Measurements from ENCODE around the gene TMCC3. TPM values are rescaled to one million over a fixed set of nuclear protein-coding genes. Genes with fewer than 3 reads are reported as not detected.

Gene TMCC3
- polyA plus RNA-seq, 1 donor (not counting 4 experiments of a cell fraction or from before 2014, with no cell fraction given): 18.9 TPM

DNA sequence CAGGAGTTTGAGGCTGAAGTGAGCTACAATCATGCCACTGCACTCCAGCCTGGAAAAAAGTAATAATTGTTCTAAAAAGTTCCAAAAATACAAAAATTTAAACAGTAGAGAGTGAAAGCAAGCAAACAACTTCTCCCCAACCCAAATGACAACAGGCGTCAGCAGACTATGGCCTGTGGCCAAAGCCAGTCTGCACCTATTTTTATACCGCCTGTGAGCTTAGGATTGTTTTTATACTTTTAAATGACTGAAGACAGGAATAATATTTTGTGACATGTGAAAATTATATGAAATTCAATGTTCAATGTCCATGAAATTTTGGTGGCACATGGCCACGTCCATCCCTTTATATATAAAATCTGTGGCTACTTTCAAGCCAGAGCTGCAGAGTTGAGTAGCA lies 48.2 kb upstream of the TMCC3 start:
- no peak for TF ChIP-seq EZH2 (IDR thresholded peaks at IDR 0.05; ENCODE audit: low read length)
- TF ChIP-seq, protein P1, sequence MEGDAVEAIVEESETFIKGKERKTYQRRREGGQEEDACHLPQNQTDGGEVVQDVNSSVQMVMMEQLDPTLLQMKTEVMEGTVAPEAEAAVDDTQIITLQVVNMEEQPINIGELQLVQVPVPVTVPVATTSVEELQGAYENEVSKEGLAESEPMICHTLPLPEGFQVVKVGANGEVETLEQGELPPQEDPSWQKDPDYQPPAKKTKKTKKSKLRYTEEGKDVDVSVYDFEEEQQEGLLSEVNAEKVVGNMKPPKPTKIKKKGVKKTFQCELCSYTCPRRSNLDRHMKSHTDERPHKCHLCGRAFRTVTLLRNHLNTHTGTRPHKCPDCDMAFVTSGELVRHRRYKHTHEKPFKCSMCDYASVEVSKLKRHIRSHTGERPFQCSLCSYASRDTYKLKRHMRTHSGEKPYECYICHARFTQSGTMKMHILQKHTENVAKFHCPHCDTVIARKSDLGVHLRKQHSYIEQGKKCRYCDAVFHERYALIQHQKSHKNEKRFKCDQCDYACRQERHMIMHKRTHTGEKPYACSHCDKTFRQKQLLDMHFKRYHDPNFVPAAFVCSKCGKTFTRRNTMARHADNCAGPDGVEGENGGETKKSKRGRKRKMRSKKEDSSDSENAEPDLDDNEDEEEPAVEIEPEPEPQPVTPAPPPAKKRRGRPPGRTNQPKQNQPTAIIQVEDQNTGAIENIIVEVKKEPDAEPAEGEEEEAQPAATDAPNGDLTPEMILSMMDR (optimal IDR thresholded peaks at IDR 0.05 in 1 of 3, IDR thresholded peaks at IDR 0.05 in 1 of 3, conservative IDR thresholded peaks at IDR 0.05 in 1 of 3; ENCODE audit: extremely low read depth in 1 of 3, insufficient read depth in 2 of 3, low read length in 3 of 3): no peak
- H2AFZ ChIP-seq (ENCODE audit: control insufficient read depth, low read length): no peak overlapping the region
- no peaks in the 10 kb centered on the region for H4K20me1 ChIP-seq (ENCODE audit: control insufficient read depth, extremely low read depth, insufficient read depth, low read length)
- no peaks in the 10 kb centered on the region for H3K4me1 ChIP-seq (ENCODE audit: control insufficient read depth, extremely low read depth, insufficient read depth, low read length)
- H3K4me2 ChIP-seq (ENCODE audit: control insufficient read depth, extremely low read depth, insufficient read depth, low read depth, low read length): no peak overlapping the region
- dilution Hi-C loops (cut with MboI; ENCODE audit: extremely low pct_ligation_motif_present, low sequenced_read_pairs): no loop called here
- H3K27me3 ChIP-seq (ENCODE audit: control insufficient read depth, extremely low read depth, insufficient read depth, low read length): no peaks in the 10 kb centered on the region
- FAIRE-seq: no peak
- DNase-seq (ENCODE audit: low read depth, low spot score): no peak
- H3K79me2 ChIP-seq (ENCODE audit: control insufficient read depth, insufficient read depth, low read length): no peaks in the 10 kb centered on the region
- no peak overlapping the region for H3K27ac ChIP-seq (ENCODE audit: control insufficient read depth, insufficient read depth, low read length)
- H3K36me3 ChIP-seq (ENCODE audit: control insufficient read depth in 2 of 2, extremely low read depth in 1 of 2, insufficient read depth in 2 of 2, low read length in 2 of 2): no peaks in the 10 kb centered on the region
- no peak overlapping the region for H3K9ac ChIP-seq (ENCODE audit: control insufficient read depth, extremely low read depth, insufficient read depth, low read length)
- no peaks in the 10 kb centered on the region for H3K9me1 ChIP-seq (ENCODE audit: control insufficient read depth, extremely low read depth, insufficient read depth, low read length)
- no peak overlapping the region for H3K4me3 ChIP-seq (ENCODE audit: control insufficient read depth in 2 of 3, extremely low read depth in 1 of 3, insufficient read depth in 2 of 3, low read depth in 1 of 3, low read length in 3 of 3)
- no peaks in the 10 kb centered on the region for H3K9me3 ChIP-seq (ENCODE audit: control insufficient read depth, low read depth, low read length)

DNA sequence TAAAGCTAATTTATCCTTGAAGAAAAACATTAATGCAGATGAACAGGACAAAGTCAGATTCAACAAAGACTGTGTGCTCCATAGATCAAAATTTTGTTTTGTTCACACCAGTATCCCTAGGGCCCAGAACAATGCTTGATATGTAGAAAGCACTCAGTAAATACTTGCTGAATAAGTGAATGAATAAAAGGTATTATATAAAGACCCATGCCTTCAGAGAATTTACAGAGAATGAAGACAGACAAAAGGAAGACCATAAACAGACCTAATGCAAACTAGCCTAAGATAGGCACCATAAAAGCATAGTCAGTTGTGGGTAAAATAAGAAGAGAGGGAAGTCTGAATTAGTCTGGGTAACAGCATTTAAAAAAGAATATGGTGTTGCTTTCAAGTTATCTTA lies 47.3 kb upstream of the TMCC3 start:
- FAIRE-seq: no peak
- TF ChIP-seq EZH2 (IDR thresholded peaks at IDR 0.05; ENCODE audit: low read length): no peak
- TF ChIP-seq, protein P1 (optimal IDR thresholded peaks at IDR 0.05 in 1 of 3, IDR thresholded peaks at IDR 0.05 in 1 of 3, conservative IDR thresholded peaks at IDR 0.05 in 1 of 3; ENCODE audit: extremely low read depth in 1 of 3, insufficient read depth in 2 of 3, low read length in 3 of 3): no peak
- no peaks in the 10 kb centered on the region for H4K20me1 ChIP-seq (ENCODE audit: control insufficient read depth, extremely low read depth, insufficient read depth, low read length)

More for the DNA sequence above, 47.3 kb upstream of the TMCC3 start:
- Histone ChIP-seq H3K9me1 (ENCODE audit: control insufficient read depth, extremely low read depth, insufficient read depth, low read length) (no peaks in the 10 kb centered on the region), H3K9ac (ENCODE audit: control insufficient read depth, extremely low read depth, insufficient read depth, low read length) (no peak overlapping the region), H3K79me2 (ENCODE audit: control insufficient read depth, insufficient read depth, low read length) (no peaks in the 10 kb centered on the region), H3K36me3 (ENCODE audit: control insufficient read depth in 2 of 2, extremely low read depth in 1 of 2, insufficient read depth in 2 of 2, low read length in 2 of 2) (no peaks in the 10 kb centered on the region), H3K27ac (ENCODE audit: control insufficient read depth, insufficient read depth, low read length) (no peak overlapping the region), H3K27me3 (ENCODE audit: control insufficient read depth, extremely low read depth, insufficient read depth, low read length) (no peaks in the 10 kb centered on the region), H3K4me1 (ENCODE audit: control insufficient read depth, extremely low read depth, insufficient read depth, low read length) (no peaks in the 10 kb centered on the region), H3K4me2 (ENCODE audit: control insufficient read depth, extremely low read depth, insufficient read depth, low read depth, low read length) (no peak overlapping the region), H2AFZ (ENCODE audit: control insufficient read depth, low read length) (no peak overlapping the region), H3K4me3 (ENCODE audit: control insufficient read depth in 2 of 3, extremely low read depth in 1 of 3, insufficient read depth in 2 of 3, low read depth in 1 of 3, low read length in 3 of 3) (no peak overlapping the region), H3K9me3 (ENCODE audit: control insufficient read depth, low read depth, low read length) (no peaks in the 10 kb centered on the region)
- dilution Hi-C loops (cut with MboI; ENCODE audit: extremely low pct_ligation_motif_present, low sequenced_read_pairs): no loop called here
- DNase-seq (ENCODE audit: low read depth, low spot score): no peak

Data from keratinocyte (primary cell).